HG03342 (cell line): Measurements from ENCODE around the gene MLLT6.

ENCODE experiments used
- ATAC-seq: cut with Tn5 transposase; IDR thresholded peaks from one replicate; pipeline ENCODE4 v1.9.1; 2021; ENCODE audit warnings: mild to moderate bottlenecking, moderate library complexity; ENCODE audit not compliant: unreplicated experiment

MLLT6 gene

DNA sequence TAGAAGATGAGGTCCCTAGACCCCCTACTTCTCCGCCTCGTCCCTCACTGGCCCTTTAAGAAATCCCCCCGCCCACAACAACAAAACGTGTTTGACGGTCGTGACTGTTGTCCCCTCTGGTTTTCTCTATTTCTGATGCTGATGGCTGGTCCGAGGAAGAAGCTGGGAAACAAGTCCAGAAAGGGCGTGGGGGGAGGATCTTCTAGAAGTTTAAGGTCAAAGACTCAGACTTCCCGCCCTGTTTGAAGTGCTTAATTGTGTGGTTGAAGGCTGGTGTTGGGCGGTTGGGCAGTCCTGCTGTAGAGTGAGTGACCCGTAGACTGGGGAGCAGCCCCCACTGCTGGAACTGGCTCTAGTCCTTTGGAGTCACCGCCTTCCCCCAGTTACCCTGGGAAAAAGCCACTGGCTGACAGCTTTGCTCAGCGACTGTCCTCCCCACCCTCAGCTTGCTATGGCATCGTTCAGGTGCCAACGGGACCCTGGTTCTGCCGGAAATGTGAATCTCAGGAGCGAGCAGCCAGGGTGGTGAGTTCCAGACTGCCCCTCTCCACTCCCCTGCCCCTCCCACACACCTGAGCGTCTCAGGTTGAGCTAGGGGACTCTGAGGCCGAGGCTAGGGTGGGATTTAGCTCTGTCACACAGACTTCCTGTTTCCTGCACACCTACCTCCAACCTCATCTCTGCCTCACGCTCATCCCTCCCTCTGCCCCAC lies 1.6 kb downstream of the MLLT6 start:
- no peak for ATAC-seq

DNA sequence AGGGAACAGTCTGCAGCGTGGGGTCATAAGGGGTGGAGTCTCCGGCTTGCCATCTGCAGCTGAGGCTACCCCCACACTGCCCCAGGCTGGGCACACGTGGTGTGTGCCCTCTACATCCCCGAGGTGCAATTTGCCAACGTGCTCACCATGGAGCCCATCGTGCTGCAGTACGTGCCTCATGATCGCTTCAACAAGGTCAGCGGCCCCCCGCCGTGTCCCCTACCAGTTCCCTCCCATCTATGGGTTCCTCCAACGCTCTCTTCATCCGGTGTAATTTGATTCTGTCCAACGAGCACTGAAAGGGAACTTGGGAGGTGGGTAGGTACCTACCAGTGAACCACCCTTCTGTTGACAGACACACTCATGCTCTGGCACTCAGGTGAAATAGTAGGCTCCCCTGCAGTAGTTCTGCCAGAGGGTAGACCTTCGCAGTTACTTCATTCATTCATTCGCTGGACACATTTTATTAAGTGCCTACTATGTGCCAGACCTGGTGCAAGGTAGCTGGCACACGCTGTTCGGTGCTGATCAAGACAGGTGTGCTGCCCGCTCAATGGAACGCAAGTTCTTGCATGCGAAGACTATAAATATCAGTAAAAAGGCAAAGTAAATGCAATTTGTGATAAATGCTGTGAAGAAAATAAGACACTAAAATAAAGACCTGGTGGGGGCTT lies 2.7 kb downstream of the MLLT6 start:
- no peak for ATAC-seq

DNA sequence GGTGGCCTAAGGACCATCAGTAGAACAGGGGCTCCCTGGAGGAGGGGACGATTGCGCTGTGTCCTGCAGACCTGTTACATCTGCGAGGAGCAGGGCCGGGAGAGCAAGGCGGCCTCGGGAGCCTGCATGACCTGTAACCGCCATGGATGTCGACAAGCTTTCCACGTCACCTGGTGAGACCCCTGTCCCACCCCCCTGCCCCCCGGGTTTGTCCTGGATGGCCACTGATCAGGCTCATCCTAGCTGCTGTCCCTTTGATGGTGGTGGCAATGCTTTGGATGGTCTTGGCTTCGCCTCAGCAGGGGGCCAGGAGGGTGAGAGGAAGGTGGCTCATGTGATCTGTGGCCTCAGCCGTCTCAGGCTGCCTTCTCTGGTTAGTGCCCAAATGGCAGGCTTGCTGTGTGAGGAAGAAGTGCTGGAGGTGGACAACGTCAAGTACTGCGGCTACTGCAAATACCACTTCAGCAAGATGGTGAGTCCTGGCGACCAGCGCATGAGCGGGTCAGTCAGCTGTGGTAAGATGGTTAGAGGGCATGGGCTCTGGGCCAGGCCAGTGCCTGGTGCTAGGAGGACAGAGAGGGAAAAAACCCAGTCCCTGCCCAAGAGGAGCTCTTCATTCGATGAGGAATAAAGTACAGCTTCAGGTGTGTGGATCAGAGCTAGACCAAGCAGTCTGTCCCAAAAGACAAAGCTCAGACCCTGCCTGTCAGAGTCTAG lies 4.2 kb downstream of the MLLT6 start:
- ATAC-seq, result no peak

DNA sequence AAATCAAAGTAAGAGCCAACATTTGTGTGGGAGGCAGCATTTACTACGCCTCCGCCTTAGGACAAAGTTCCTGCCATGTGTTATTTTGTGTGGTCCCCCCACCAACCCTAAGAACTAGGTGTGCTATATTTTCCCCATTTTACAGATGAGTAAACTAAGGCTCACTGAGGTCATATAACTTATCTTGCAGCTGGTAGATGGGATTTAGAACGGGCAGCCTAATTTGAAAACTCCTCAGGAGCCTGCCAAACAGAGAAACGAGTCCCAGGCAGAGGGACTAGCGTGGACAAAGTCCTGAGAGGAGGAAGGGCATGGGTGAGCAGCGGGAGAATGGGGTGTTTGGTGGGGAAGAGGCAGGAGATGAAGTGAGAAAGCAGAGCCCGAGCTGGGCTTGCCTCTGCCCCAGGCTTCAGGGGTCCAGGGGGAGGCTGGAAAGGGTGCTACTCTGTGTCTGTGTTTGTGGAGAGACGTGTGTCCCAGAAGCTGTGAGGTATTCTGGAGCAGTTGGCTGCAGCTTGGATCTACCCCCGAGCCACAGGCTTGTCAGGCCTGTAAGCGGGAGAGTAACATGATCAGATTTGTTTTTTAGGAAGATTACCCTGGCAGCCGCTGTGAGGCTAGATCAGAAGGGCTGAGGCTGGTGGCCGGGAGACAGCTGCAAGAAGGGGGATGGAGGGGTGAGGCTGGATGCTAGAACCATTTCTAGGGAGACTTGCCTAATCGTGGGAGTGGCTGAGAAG lies 5.0 kb downstream of the MLLT6 start:
- no peak for ATAC-seq

GRCh38 chr17:38710604-38710962 lies 5.5 kb downstream of the MLLT6 start:
- no peak for ATAC-seq

- no peak for ATAC-seq
Measured at GRCh38 chr17:38710985-38711384, 5.9 kb downstream of the MLLT6 start.

GRCh38 chr17:38711792-38712571 lies 6.9 kb downstream of the MLLT6 start:
- no peak for ATAC-seq

DNA sequence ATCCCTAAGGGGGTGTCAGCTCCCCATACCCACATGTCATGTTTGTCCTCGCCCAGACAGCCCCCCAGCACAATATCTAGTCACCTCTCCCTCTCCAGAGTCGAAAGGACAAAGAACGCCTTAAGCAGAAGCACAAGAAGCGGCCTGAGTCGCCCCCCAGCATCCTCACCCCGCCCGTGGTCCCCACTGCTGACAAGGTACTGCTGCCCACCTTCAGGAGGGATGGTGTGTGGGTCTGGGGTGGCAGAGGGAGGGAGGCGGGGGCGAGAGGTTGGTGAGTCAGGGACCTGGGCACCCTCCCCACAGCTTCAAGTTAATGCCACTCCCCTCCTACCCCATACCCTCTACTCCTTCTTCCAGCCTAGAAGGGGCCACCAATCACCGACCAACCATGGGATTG lies 7.5 kb downstream of the MLLT6 start:
- no peak for ATAC-seq

- no peak for ATAC-seq
Measured at GRCh38 chr17:38713456-38714075, 8.5 kb downstream of the MLLT6 start.

- ATAC-seq, result no peak
Measured at GRCh38 chr17:38715216-38715943, 10.3 kb downstream of the MLLT6 start.

DNA sequence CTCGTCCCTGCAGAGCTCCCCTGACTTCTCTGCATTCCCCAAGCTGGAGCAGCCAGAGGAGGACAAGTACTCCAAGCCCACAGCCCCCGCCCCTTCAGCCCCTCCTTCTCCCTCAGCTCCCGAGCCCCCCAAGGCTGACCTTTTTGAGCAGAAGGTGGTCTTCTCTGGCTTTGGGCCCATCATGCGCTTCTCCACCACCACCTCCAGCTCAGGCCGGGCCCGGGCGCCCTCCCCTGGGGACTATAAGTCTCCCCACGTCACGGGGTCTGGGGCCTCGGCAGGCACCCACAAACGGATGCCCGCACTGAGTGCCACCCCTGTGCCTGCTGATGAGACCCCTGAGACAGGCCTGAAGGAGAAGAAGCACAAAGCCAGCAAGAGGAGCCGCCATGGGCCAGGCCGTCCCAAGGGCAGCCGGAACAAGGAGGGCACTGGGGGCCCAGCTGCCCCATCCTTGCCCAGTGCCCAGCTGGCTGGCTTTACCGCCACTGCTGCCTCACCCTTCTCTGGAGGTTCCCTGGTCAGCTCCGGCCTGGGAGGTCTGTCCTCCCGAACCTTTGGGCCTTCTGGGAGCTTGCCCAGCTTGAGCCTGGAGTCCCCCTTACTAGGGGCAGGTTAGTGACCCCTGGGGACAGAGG lies 11.4 kb downstream of the MLLT6 start:
- no peak for ATAC-seq

GRCh38 chr17:38717139-38717745 lies 12.2 kb downstream of the MLLT6 start:
- no peak for ATAC-seq

DNA sequence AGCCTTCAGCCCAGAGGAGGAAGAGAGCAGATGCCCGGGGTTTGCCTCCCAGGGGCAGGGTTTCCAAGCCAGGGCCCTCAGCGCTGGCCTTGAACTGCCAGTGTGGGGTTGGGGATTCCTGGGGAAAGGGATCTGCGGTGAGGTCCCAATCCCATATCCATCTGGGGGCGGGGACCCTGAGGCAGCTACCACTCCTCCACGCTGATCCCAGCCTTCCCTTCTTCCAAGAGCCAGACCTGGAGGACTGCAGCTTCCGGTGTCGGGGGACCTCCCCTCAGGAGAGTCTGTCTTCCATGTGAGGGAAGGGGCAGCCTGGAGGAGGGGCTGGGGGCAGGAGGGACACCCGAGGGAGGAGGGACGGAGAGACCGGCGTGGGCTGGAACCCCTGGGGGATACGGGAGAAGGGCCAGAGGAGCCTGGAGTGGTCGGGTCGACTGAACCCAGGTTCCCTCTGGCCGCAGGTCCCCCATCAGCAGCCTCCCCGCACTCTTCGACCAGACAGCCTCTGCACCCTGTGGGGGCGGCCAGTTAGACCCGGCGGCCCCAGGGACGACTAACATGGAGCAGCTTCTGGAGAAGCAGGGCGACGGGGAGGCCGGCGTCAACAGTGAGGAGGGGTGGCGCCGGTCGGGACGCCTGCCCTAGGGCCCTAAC lies 14.3 kb downstream of the MLLT6 start:
- ATAC-seq, result no peak

DNA sequence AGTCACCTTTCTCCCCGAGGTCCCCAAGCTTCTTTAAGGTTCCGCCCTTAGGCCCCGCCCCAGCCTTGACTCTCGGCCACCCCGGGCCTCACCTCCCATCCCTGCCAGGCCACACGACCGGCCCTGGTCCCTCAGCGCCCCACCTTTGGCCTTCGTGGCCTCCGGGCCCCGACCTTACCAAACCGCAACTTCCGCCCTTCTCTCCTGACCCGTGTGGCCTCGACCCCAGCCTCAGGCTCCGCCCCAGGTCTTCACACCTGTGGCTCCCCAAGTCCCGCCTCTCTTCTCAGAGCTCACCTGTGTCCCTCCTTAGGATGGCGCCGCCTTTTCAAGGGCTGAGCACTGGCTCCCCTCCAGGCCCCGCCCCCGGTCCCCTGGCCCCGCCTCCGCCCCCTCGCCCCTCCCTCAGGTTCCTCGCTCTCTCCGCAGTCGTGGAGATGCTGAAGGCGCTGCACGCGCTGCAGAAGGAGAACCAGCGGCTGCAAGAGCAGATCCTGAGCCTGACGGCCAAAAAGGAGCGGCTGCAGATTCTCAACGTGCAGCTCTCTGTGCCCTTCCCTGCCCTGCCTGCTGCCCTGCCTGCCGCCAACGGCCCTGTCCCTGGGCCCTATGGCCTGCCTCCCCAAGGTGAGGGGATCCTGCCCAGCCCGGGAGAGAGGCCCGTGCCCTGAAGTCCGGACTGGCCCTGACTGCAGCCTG lies 15.0 kb downstream of the MLLT6 start:
- no peak for ATAC-seq

- no peak for ATAC-seq
Measured at GRCh38 chr17:38720941-38721340, 15.9 kb downstream of the MLLT6 start.

- ATAC-seq, result no peak
Measured at GRCh38 chr17:38721802-38722201, 16.7 kb downstream of the MLLT6 start.

DNA sequence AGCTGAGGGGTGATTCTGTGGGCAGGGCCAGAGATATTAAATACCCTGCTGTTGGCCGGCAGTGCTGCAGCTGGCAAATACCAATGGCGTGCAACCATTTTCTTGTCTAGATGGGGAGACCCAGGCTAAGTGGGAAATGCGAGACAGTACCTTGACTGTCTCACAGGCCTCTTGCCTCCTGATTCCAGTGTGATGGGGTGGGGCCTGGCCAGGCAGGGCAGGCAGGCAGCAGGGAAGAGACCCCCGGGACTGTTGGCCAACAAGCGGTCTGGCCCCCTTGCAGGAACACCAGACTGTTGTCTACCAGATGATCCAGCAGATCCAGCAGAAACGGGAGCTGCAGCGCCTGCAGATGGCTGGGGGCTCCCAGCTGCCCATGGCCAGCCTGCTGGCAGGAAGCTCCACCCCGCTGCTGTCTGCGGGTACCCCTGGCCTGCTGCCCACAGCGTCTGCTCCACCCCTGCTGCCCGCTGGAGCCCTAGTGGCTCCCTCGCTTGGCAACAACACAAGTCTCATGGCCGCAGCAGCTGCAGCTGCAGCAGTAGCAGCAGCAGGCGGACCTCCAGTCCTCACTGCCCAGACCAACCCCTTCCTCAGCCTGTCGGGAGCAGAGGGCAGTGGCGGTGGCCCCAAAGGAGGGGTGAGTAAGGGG lies 19.4 kb downstream of the MLLT6 start:
- no peak for ATAC-seq
